AG04450 (cell line): ENCODE results near the gene IQCK. TPM values are rescaled to one million over a fixed set of nuclear protein-coding genes. Genes with fewer than 3 reads are reported as not detected.

Experiments
- CTCF ChIA-PET: fragments of 300-600, 350-600 bp; formaldehyde crosslinking; extraction: SDS; loops from one replicate; lab custom pipeline; 2022; ENCODE audit warnings: antibody characterized with exemption, inconsistent platforms; lab: Charles Lee
- POLR2A ChIA-PET: fragments of 350-600 bp; formaldehyde crosslinking; extraction: SDS; loops from one replicate; lab custom pipeline; 2021; ENCODE audit warnings: antibody characterized with exemption, inconsistent platforms; lab: Yijun Ruan, JAX
- DNase-seq: peaks from one replicate; pipeline ENCODE4 v3.0.0-alpha.2; 2011; ENCODE audit warnings: low read depth, low spot score
- H3K27ac ChIP-seq: one replicate; pipeline ENCODE4 v1.5.1; 2012; ENCODE audit warnings: low read depth, low read length, control low read depth
- H3K27me3 ChIP-seq: one replicate; pipeline ENCODE4 v1.6.0; 2012; ENCODE audit warnings: low read length; ENCODE audit not compliant: control insufficient read depth, insufficient read depth
- H3K4me3 ChIP-seq: 2 replicates; pipeline ENCODE4 v1.5.1; 2011; ENCODE audit warnings: mild to moderate bottlenecking, low read depth, low read length, control low read depth
- H3K9me3 ChIP-seq: 2 replicates; pipeline ENCODE4 v1.5.1; 2012; ENCODE audit warnings: low read length; ENCODE audit not compliant: control insufficient read depth, insufficient read depth
- polyA plus RNA-seq: library from polyadenylated mRNA; depleted of rRNA; stranded (reverse); fragments of >200 nt; gene quantifications from 2 replicates; pipeline ENCODE4 v1.2.3, GENCODE V29; 2011
- TF ChIP-seq, protein P1 (sequence below): IDR thresholded peaks from 2 replicates; pipeline ENCODE4 v1.5.1; 2011; ENCODE audit warnings: low read depth, low read length, control low read depth, inconsistent platforms

The IQCK gene
- polyA plus RNA-seq, 1 experiment = 18.0 TPM

DNA sequence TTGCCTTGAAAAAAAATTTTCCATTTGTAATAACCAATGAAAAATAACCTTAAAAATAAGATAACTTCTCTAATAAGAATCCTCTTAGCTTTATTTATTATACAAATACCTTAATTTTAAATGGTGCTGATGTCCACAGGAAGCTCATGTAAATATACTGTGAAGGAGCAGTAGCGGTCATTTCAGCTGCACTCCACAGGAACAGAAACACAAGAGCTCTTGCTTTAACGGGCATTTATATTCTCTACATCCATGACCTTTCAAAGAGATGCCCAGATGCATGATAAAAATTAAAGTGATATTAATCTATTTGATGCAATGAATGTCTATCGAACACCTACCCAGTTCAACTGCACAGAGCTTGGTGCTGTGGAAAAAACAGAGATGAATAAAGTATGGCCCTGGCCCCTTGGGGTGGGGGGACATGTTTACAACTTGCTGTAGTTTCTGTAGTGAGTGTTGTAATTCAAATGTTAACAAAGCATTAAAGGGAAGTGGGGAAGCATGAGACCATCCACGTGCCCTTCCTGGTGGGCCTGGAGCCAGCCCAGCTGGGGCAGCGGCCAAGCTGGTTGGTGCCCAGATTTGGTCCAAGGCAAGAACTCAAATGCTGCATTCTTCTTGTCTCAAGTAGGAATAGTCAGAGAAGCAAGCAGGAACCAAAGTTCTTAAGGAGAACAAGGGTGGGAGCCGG lies 47.9 kb downstream of the IQCK start:
- CTCF ChIA-PET = interaction anchor here (1.0 kb wide), 1 partner anchor 25 kb away, joined by 3 read pairs; no protein-coding TSS in a partner anchor
- TF ChIP-seq, protein P1, sequence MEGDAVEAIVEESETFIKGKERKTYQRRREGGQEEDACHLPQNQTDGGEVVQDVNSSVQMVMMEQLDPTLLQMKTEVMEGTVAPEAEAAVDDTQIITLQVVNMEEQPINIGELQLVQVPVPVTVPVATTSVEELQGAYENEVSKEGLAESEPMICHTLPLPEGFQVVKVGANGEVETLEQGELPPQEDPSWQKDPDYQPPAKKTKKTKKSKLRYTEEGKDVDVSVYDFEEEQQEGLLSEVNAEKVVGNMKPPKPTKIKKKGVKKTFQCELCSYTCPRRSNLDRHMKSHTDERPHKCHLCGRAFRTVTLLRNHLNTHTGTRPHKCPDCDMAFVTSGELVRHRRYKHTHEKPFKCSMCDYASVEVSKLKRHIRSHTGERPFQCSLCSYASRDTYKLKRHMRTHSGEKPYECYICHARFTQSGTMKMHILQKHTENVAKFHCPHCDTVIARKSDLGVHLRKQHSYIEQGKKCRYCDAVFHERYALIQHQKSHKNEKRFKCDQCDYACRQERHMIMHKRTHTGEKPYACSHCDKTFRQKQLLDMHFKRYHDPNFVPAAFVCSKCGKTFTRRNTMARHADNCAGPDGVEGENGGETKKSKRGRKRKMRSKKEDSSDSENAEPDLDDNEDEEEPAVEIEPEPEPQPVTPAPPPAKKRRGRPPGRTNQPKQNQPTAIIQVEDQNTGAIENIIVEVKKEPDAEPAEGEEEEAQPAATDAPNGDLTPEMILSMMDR = no peak
- no peak overlapping the region for H3K27ac ChIP-seq
- no peak overlapping the region for H3K4me3 ChIP-seq
- no peaks in the 10 kb centered on the region; the same call in 1 of the 2 replicates for H3K9me3 ChIP-seq
- POLR2A ChIA-PET = interaction anchor here (1.0 kb wide), 1 partner anchor 65 kb away, joined by 3 read pairs; no protein-coding TSS in a partner anchor
- DNase-seq = no peak
- no peaks in the 10 kb centered on the region for H3K27me3 ChIP-seq

DNA sequence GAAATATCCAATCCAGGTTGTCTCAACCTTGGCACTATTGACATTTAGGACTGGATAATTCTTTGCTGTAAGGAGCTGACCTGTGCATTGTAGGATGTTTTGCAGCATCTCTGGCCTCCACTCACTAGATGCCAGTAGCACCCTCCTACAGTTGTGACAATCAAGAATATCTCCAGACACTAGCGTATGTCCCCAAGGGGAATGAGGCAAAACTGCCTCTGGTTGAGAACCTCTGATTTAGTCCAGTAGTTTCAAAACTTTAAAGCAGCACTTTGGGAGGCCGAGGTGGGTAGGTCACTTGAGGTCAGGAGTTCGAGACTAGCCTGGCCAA lies 48.4 kb downstream of the IQCK start:
- Histone ChIP-seq H3K9me3 (no peaks in the 10 kb centered on the region; the same call in 1 of the 2 replicates), H3K4me3 (no peak overlapping the region), H3K27me3 (no peaks in the 10 kb centered on the region), H3K27ac (no peak overlapping the region)
- POLR2A ChIA-PET = interaction anchor here (1.0 kb wide), 1 partner anchor 65 kb away, joined by 3 read pairs; no protein-coding TSS in a partner anchor
- DNase-seq = no peak
- TF ChIP-seq, protein P1 = no peak
- CTCF ChIA-PET = no interaction called here

DNA sequence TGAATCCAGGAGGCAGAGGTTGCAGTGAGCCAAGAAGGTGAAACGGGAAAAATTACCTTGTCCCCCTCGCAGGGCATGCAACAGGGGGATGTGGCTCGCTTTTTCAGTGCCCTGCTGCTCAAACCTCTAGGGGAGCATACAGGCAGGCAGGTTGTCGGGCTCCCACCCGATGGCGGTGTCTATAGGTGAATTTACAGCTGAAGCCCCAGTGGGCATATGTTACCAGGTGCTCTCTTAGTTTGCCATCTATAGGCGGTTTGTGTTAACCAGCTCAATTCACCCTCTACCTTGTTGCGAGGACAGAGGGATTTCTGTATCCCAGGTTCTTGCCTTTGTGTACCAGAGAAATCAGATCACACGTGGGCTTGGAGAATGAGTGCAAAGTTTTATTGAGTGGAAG lies 48.9 kb downstream of the IQCK start:
- ChIA-PET POLR2A (no interaction called here), CTCF (interaction anchor here (1.4 kb wide), 1 partner anchor 120 kb away, joined by 3 read pairs; no protein-coding TSS in a partner anchor)
- H3K27me3 ChIP-seq = no peaks in the 10 kb centered on the region
- H3K27ac ChIP-seq = no peak overlapping the region
- no peak for DNase-seq
- no peaks in the 10 kb centered on the region; the same call in 1 of the 2 replicates for H3K9me3 ChIP-seq
- no peak overlapping the region for H3K4me3 ChIP-seq
- TF ChIP-seq, protein P1 = no peak

DNA sequence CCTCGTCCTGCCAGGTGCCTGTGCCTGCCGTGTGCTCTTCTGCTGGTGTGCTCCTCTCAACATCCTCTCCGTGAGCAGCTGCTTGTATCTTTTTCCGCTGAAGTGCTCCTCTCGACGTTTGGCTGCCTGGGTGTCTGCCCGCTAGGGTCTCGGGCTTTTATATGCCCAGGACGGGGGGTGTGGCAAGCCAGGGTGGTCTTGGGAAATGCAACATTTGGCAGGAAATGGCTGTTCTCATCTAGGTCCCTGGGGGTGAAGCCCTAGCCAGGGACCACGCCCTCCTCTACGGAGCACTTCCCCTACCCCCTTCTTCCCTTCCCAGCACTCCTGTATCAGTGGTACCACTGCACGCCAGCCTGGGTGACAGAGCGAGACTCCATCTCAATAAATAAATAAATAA lies 49.4 kb downstream of the IQCK start:
- ChIA-PET CTCF (interaction anchor here (1.0 to 1.4 kb wide), 2 partner anchors 18 to 119 kb away, joined by 3 read pairs; no protein-coding TSS in a partner anchor), POLR2A (no interaction called here)
- no peaks in the 10 kb centered on the region for H3K27me3 ChIP-seq
- H3K9me3 ChIP-seq = no peaks in the 10 kb centered on the region; the same call in 1 of the 2 replicates
- DNase-seq = no peak
- TF ChIP-seq, protein P1 = no peak
- H3K4me3 ChIP-seq = no peak overlapping the region
- no peak overlapping the region for H3K27ac ChIP-seq

DNA sequence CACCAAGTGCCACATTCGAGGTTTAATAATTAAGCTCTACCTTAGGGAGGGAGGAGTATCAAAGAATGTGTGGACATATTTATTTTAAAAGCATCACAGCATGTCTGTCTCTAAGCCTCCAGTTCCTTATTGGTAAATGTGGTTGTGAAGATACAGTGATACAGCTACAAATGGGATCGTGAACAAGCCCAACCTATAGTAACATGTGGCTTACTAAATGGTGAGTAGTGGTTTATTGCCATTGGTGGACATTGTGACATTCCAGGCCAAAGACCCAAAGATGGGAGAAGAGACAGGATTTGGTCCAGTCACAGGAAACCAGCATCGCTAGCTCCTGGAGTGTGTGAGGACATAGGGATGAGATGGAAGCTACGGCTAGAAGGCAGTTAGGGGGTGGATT lies 51.2 kb downstream of the IQCK start:
- no peak for DNase-seq
- CTCF ChIA-PET = no interaction called here
- Histone ChIP-seq H3K4me3 (no peak overlapping the region), H3K27me3 (no peaks in the 10 kb centered on the region), H3K27ac (no peak overlapping the region), H3K9me3 (no peaks in the 10 kb centered on the region; the same call in 1 of the 2 replicates)
- TF ChIP-seq, protein P1 = no peak
- POLR2A ChIA-PET = no interaction called here
